GM12878 (cell line): ENCODE results near the gene TXNRD1.

Experiments
- DPF2 ChIP-seq: fragments of 450-650 bp; IDR thresholded peaks from 2 replicates; pipeline ENCODE4 v1.6.1; 2017; ENCODE audit warnings: mild to moderate bottlenecking
- ETV6 ChIP-seq, 2 experiments: fragments of 450-650 bp in 1 of 2; IDR thresholded peaks in 1 of 2; conservative IDR thresholded peaks in 1 of 2; 2 replicates each; pipeline ENCODE4 v1.6.1; 2014; ENCODE audit warnings: antibody characterized with exemption in 1 of 2, borderline replicate concordance in 1 of 2, low read depth in 1 of 2, mild to moderate bottlenecking in 1 of 2, moderate library complexity in 1 of 2
- FOXK2 ChIP-seq: fragments of 450-650 bp; IDR thresholded peaks from 2 replicates; pipeline ENCODE4 v1.6.1; 2017; ENCODE audit warnings: mild to moderate bottlenecking, moderate library complexity
- FOXM1 ChIP-seq: IDR thresholded peaks from 2 replicates; pipeline ENCODE4 v1.6.1; 2012; ENCODE audit warnings: low read depth, mild to moderate bottlenecking, inconsistent platforms, low read length, moderate library complexity
- GABPA ChIP-seq: IDR thresholded peaks from 2 replicates; pipeline ENCODE4 v1.6.1; 2014; ENCODE audit warnings: antibody characterized with exemption, low read depth, mild to moderate bottlenecking, inconsistent platforms
- KAT2A ChIP-seq: conservative IDR thresholded peaks from 2 replicates; pipeline ENCODE4 v1.6.1; 2011; ENCODE audit warnings: low read depth, low read length; ENCODE audit not compliant: control insufficient read depth
- PAX8 ChIP-seq: fragments of 450-650 bp; IDR thresholded peaks from 2 replicates; pipeline ENCODE4 v1.6.1; 2017; ENCODE audit warnings: mild to moderate bottlenecking, moderate library complexity
- POLR2A ChIP-seq: IDR thresholded peaks from 2 replicates; pipeline ENCODE4 v1.6.1; 2011; ENCODE audit warnings: low read depth, mild to moderate bottlenecking, low read length
- RAD21 ChIP-seq: IDR thresholded peaks from 2 replicates; pipeline ENCODE4 v1.6.1; 2011; ENCODE audit warnings: mild to moderate bottlenecking, low read depth, low read length, moderate library complexity; ENCODE audit not compliant: insufficient read depth
- SMAD1 ChIP-seq: fragments of 450-650 bp; IDR thresholded peaks from 2 replicates; pipeline ENCODE4 v1.6.1; 2018; ENCODE audit warnings: mild to moderate bottlenecking, low read depth; ENCODE audit not compliant: partially characterized antibody
- SRF ChIP-seq, 2 experiments: IDR thresholded peaks; 2 replicates each; pipeline ENCODE4 v1.6.1; 2011; ENCODE audit warnings: low read depth in 2 of 2, low read length in 2 of 2, mild to moderate bottlenecking in 1 of 2, moderate library complexity in 1 of 2
- TF ChIP-seq, protein P1 (sequence below), 3 experiments: IDR thresholded peaks in 2 of 3; conservative IDR thresholded peaks in 1 of 3; 2 replicates each; pipeline ENCODE4 v1.5.1; 2011; ENCODE audit warnings: low read depth in 3 of 3, low read length in 3 of 3, mild to moderate bottlenecking in 3 of 3, control low read depth in 2 of 3, moderate library complexity in 2 of 3, inconsistent platforms in 1 of 3, mixed read lengths in 1 of 3; ENCODE audit not compliant: control insufficient read depth in 2 of 3, insufficient read depth in 1 of 3; ENCODE audit errors: extremely low read depth in 1 of 3
- TF ChIP-seq, protein P2 (sequence below): IDR thresholded peaks from 2 replicates; pipeline ENCODE4 v1.6.1; 2011; ENCODE audit warnings: borderline replicate concordance, low read depth, mild to moderate bottlenecking, moderate library complexity, low read length; ENCODE audit not compliant: insufficient read depth, poor library complexity, severe bottlenecking
- TF ChIP-seq, protein P3 (sequence below): fragments of 450-650 bp; formaldehyde crosslinking; IDR thresholded peaks from 2 replicates; pipeline ENCODE4 v1.5.0; 2022; ENCODE audit warnings: mild to moderate bottlenecking, missing genetic modification characterization

DNA sequence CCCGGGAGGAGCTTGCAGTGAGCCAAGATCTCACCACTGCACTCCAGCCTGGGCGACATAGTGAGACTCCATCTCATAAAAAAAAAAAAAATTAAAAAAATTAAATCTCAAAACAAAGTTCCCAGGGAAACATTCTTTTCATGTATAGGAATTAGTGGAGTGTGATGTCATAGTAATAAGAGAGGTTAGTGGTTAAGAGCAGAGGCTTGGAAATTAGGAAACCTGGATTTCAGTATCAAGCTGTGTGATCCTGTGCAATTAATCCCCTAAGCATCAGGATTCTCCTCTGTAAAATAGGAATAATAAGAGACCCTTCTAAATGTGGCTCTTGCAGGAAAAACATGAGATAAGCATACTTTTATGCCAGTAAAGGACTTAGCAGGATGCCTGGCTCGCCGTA, 3.1 kb upstream of the TXNRD1 start:
- TF ChIP-seq, protein P1, sequence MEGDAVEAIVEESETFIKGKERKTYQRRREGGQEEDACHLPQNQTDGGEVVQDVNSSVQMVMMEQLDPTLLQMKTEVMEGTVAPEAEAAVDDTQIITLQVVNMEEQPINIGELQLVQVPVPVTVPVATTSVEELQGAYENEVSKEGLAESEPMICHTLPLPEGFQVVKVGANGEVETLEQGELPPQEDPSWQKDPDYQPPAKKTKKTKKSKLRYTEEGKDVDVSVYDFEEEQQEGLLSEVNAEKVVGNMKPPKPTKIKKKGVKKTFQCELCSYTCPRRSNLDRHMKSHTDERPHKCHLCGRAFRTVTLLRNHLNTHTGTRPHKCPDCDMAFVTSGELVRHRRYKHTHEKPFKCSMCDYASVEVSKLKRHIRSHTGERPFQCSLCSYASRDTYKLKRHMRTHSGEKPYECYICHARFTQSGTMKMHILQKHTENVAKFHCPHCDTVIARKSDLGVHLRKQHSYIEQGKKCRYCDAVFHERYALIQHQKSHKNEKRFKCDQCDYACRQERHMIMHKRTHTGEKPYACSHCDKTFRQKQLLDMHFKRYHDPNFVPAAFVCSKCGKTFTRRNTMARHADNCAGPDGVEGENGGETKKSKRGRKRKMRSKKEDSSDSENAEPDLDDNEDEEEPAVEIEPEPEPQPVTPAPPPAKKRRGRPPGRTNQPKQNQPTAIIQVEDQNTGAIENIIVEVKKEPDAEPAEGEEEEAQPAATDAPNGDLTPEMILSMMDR (IDR thresholded peaks at IDR 0.05 in 2 of 3, conservative IDR thresholded peaks at IDR 0.05 in 1 of 3; ENCODE audit: control insufficient read depth in 2 of 3, extremely low read depth in 1 of 3, insufficient read depth in 1 of 3, low read depth in 3 of 3, low read length in 3 of 3): no peak
- TF ChIP-seq FOXK2: no peak
- no peak for TF ChIP-seq SRF (IDR thresholded peaks at IDR 0.05; ENCODE audit: low read depth in 2 of 2, low read length in 2 of 2)
- no peak for TF ChIP-seq GABPA
- no peak for TF ChIP-seq ETV6 (conservative IDR thresholded peaks at IDR 0.05 in 1 of 2, IDR thresholded peaks at IDR 0.05 in 1 of 2; ENCODE audit: borderline replicate concordance in 1 of 2, low read depth in 1 of 2)
- no peak for TF ChIP-seq POLR2A
- no peak for TF ChIP-seq SMAD1
- TF ChIP-seq, protein P2, sequence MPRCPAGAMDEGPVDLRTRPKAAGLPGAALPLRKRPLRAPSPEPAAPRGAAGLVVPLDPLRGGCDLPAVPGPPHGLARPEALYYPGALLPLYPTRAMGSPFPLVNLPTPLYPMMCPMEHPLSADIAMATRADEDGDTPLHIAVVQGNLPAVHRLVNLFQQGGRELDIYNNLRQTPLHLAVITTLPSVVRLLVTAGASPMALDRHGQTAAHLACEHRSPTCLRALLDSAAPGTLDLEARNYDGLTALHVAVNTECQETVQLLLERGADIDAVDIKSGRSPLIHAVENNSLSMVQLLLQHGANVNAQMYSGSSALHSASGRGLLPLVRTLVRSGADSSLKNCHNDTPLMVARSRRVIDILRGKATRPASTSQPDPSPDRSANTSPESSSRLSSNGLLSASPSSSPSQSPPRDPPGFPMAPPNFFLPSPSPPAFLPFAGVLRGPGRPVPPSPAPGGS: no peak
- TF ChIP-seq RAD21: no peak
- TF ChIP-seq DPF2: no peak
- TF ChIP-seq FOXM1: no peak
- no peak for TF ChIP-seq PAX8
- TF ChIP-seq, protein P3, sequence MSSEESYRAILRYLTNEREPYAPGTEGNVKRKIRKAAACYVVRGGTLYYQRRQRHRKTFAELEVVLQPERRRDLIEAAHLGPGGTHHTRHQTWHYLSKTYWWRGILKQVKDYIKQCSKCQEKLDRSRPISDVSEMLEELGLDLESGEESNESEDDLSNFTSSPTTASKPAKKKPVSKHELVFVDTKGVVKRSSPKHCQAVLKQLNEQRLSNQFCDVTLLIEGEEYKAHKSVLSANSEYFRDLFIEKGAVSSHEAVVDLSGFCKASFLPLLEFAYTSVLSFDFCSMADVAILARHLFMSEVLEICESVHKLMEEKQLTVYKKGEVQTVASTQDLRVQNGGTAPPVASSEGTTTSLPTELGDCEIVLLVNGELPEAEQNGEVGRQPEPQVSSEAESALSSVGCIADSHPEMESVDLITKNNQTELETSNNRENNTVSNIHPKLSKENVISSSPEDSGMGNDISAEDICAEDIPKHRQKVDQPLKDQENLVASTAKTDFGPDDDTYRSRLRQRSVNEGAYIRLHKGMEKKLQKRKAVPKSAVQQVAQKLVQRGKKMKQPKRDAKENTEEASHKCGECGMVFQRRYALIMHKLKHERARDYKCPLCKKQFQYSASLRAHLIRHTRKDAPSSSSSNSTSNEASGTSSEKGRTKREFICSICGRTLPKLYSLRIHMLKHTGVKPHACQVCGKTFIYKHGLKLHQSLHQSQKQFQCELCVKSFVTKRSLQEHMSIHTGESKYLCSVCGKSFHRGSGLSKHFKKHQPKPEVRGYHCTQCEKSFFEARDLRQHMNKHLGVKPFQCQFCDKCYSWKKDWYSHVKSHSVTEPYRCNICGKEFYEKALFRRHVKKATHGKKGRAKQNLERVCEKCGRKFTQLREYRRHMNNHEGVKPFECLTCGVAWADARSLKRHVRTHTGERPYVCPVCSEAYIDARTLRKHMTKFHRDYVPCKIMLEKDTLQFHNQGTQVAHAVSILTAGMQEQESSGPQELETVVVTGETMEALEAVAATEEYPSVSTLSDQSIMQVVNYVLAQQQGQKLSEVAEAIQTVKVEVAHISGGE (CRISPR knock-in tag): no peak
- no peak for TF ChIP-seq KAT2A
